ENCODE results near the gene POTEJ.
"Not testable (repeated sequence)": the region's sequence is repeated elsewhere in the genome, so short reads cannot be mapped to it uniquely, and the experiment has no call there.

Gene POTEJ

DNA sequence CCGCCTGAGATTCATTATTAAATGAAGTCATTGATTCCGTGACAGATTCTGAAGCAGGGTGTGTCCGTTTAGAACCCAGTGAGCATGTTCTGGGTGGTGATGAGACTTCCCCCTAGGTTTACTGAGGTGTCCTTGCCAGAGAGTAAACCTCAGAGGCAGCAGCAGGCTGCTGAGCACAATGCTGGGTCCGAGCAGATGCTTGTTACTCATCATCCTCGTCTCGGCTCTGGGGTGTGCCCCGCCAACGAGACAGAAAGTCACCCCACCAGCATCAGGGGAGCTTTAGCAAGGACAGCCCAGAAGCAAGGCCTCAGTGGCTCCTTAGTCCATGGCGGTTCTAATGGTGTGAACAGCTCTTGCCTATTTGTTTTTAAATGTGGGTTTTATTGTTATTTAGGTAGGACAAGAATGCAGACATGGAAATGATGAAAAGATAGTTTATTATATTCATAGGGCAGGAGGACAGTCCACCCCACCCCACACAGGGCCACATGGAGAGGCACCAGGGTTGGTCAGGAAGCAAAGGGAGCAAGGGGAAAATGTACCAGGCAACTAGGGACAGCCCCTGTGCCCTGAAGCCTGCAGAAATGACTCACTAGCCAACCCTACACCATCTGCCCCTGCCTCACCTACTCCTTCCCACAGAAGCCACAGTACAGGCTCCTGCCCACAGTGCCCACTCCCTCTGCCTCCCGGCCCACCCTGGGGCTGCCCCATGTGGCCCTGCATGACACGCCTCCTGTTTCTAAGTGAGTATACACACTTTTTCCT, 22.4 kb upstream of the POTEJ start:
- no CpG with 5 or more reads among the region's 11 CpGs for WGBS, 2 experiments (ENCODE audit: insufficient coverage in 2 of 2)
- H3K4me1 ChIP-seq (ENCODE audit: control insufficient read depth, insufficient read depth, low read length, poor library complexity, severe bottlenecking); H3K36me3 ChIP-seq (ENCODE audit: control insufficient read depth, insufficient read depth, low read length); H3K4me3 ChIP-seq (ENCODE audit: extremely low read depth, insufficient read depth, low read length, poor library complexity, severe bottlenecking); H3K9me3 ChIP-seq (ENCODE audit: control insufficient read depth, low read length); H3K27ac ChIP-seq (ENCODE audit: low read depth, low read length, severe bottlenecking): not testable (repeated sequence)

DNA sequence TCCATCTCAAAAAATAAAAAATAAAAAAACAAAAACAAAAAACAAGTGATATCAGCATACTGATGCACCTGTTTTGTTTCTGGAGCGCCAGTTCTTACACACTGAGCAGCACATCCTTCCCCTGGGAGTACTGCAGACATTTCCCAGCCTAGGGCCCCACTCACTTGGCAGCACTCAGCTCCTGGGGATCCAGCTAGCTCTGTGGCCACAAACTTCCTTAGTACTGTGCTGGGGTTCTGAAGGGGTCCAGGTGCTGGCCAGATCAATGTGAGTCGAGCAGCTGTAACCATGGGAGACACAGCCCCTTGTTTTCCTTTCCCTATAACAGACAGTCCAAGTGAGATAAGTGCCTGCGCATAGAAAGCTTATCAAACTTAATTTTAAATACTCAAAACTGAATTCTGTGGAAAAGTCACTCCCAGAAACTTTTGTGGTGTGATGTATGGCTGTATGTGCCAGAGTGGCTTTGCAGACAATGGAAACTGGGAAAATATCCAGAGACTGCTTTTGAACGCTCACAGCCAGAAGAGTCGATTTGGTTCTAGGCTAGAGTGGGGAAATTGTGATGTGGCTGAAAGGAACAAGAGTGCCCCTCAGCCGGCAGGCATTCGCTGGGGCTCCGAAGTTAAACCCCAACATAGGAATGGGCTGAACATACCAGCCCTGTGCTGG, 20.9 kb upstream of the POTEJ start:
- H3K36me3 ChIP-seq (ENCODE audit: control insufficient read depth, insufficient read depth, low read length); H3K4me1 ChIP-seq (ENCODE audit: control insufficient read depth, insufficient read depth, low read length, poor library complexity, severe bottlenecking); H3K27ac ChIP-seq (ENCODE audit: low read depth, low read length, severe bottlenecking); H3K4me3 ChIP-seq (ENCODE audit: extremely low read depth, insufficient read depth, low read length, poor library complexity, severe bottlenecking); H3K9me3 ChIP-seq (ENCODE audit: control insufficient read depth, low read length): not testable (repeated sequence)
- WGBS, 2 experiments (ENCODE audit: insufficient coverage in 2 of 2) = 77 to 100% methylated on average over 2 of the region's 8 CpGs

DNA sequence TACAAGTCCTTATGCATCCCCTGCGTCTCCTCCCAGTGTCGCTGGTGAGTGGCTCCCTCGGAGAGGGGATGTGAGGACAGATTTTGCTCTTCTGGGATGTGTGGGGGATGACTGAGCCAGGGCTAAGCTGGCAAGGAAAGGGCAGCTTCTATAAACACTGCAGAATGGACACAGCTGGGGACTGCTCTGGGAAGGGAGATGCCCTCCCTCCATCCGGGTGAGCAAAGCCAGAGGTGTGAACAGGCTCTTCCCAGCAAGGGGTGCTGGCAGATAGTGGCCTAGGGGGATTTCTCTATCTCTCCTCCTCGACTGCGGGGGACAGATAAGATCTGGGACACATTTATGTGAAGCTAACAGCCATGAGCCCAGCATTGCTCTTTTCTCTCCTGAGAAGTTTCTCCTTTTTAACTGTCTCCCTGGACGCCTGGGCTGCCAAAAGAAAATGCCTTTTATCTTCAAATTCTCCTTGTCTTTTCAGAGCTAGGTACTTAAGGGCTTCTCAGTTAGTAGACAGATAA, 20.3 kb upstream of the POTEJ start:
- not testable (repeated sequence) for H3K4me3 ChIP-seq (ENCODE audit: extremely low read depth, insufficient read depth, low read length, poor library complexity, severe bottlenecking); H3K9me3 ChIP-seq (ENCODE audit: control insufficient read depth, low read length)
- WGBS, 2 experiments (ENCODE audit: insufficient coverage in 2 of 2) = no CpG with 5 or more reads among the region's 7 CpGs

DNA sequence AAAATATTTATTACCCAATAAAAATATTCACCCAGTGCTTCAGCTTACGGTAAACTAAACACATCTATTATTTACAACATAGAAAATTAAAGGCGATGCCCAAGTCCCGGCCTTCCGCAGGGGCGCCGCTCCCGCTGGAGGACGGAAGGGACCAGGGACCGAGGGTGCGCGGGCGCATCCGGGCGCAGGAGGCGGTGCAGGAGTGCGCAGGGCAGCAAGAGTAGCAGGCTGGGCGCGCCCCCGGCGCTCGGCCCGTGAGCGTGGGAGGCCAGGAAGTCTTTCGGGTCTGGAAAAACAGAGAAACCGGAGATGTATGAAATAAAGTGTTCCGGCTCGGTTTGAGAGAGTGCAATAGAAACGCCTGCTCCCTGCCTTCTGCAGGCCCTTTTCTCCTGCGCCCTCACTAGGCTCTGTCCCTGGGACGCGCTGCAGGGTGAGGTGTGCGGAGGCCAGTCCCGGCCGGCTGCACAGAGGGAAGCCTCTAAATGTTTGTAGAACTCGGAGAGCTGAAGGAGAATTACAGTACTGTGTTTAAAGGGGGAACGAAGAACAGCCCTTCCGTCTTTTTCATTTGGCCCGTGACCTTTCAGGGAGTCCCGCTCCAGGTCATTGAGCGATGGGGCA, 18.3 kb upstream of the POTEJ start:
- not testable (repeated sequence) for H3K9me3 ChIP-seq (ENCODE audit: control insufficient read depth, low read length); H3K4me1 ChIP-seq (ENCODE audit: control insufficient read depth, insufficient read depth, low read length, poor library complexity, severe bottlenecking); H3K36me3 ChIP-seq (ENCODE audit: control insufficient read depth, insufficient read depth, low read length); H3K27ac ChIP-seq (ENCODE audit: low read depth, low read length, severe bottlenecking); H3K4me3 ChIP-seq (ENCODE audit: extremely low read depth, insufficient read depth, low read length, poor library complexity, severe bottlenecking)
- WGBS, 2 experiments (ENCODE audit: insufficient coverage in 2 of 2) = 76 to 78% methylated on average over 6 of the region's 40 CpGs

More for the DNA sequence above, 20.3 kb upstream of the POTEJ start:
- H3K27ac ChIP-seq (ENCODE audit: low read depth, low read length, severe bottlenecking); H3K4me1 ChIP-seq (ENCODE audit: control insufficient read depth, insufficient read depth, low read length, poor library complexity, severe bottlenecking); H3K36me3 ChIP-seq (ENCODE audit: control insufficient read depth, insufficient read depth, low read length): not testable (repeated sequence)

DNA sequence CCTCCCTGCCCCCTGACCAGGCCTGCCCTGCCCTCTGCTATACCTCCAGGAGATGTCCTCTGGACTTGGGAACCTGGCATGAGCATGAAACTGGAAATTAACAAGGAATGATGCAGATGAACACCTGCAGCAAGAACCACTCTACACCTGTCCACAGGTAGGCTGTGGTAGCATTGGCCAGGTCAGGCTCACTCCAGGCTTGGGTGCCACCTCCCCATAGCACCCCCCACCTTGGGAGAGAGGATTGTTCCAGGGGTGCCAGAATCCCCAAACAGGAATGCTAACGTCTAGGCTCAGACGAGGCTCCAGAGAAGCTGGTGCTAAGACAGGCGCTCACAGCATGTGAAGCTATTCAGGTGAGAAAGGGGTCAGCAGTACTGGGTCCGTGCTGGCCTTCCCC, 17.2 kb upstream of the POTEJ start:
- H3K4me3 ChIP-seq (ENCODE audit: extremely low read depth, insufficient read depth, low read length, poor library complexity, severe bottlenecking); H3K27ac ChIP-seq (ENCODE audit: low read depth, low read length, severe bottlenecking); H3K36me3 ChIP-seq (ENCODE audit: control insufficient read depth, insufficient read depth, low read length); H3K4me1 ChIP-seq (ENCODE audit: control insufficient read depth, insufficient read depth, low read length, poor library complexity, severe bottlenecking); H3K9me3 ChIP-seq (ENCODE audit: control insufficient read depth, low read length): not testable (repeated sequence)
- WGBS, 2 experiments (ENCODE audit: insufficient coverage in 2 of 2) = no CpG with 5 or more reads among the region's 4 CpGs

DNA sequence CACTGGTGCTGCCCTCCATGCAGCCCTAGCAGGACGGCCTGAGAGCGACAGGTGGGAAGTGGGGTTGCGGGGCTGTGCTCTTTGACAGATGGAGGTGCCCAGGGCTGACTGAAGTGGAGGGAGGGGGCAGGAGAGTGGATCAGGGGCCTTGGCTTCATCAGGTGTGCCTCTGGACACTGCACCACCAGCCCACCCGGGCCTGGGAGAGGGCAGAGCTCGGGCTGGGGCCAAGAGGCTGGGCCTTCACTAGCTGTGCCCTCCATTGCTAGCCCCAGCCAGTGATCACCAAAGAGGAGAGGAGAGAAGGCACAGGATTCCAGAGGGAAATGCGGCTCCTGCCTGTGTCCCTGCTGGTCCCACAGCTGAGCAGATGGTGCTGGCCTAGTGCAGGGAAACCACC, 14.5 kb upstream of the POTEJ start:
- H3K9me3 ChIP-seq (ENCODE audit: control insufficient read depth, low read length); H3K4me3 ChIP-seq (ENCODE audit: extremely low read depth, insufficient read depth, low read length, poor library complexity, severe bottlenecking); H3K27ac ChIP-seq (ENCODE audit: low read depth, low read length, severe bottlenecking); H3K4me1 ChIP-seq (ENCODE audit: control insufficient read depth, insufficient read depth, low read length, poor library complexity, severe bottlenecking); H3K36me3 ChIP-seq (ENCODE audit: control insufficient read depth, insufficient read depth, low read length): not testable (repeated sequence)
- WGBS, 2 experiments (ENCODE audit: insufficient coverage in 2 of 2) = 100% methylated on average over 1 of the region's 6 CpGs; no CpG with 5 or more reads in 1 of the 2 experiments

DNA sequence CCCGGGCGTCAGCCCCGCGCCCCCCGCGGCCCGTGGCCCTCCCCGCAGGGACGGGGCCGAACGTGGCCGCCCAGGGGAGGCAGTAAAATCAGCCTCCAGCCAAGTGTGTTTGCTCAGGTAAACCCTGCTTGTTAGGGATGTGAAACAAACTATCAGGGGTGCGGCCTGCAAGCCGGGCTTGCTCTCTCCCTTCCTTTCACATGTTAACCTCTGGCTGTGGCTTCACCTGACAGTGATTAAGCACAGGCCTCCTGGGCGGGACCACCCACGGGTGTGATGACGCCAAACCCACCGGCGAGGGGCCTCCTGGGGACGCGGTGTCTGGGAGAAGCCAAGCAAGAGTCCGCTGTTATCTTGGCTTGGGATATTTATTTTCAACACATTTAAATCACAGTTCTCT, 13.2 kb upstream of the POTEJ start:
- H3K36me3 ChIP-seq (ENCODE audit: control insufficient read depth, insufficient read depth, low read length); H3K4me1 ChIP-seq (ENCODE audit: control insufficient read depth, insufficient read depth, low read length, poor library complexity, severe bottlenecking); H3K9me3 ChIP-seq (ENCODE audit: control insufficient read depth, low read length); H3K4me3 ChIP-seq (ENCODE audit: extremely low read depth, insufficient read depth, low read length, poor library complexity, severe bottlenecking); H3K27ac ChIP-seq (ENCODE audit: low read depth, low read length, severe bottlenecking): not testable (repeated sequence)
- no CpG with 5 or more reads among the region's 22 CpGs for WGBS, 2 experiments (ENCODE audit: insufficient coverage in 2 of 2)

DNA sequence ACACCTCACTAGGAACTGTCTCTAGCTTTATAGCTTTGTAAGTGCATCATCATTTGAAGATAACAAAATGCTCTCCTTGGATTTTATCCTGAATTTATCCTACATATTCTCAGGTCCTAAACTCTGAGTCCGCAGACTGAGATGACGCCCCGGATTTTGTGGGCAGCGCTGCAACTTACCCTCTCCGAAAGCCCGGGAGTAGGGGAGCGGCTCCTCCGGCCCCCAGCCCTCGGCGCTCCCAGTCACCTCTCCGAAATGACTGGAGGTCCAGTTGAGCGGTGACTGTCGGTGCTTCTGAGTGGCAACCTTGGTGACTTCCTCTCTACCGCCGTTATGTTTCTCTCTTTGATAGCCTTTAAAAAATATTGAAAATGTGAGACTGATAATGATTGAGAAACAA, 12.8 kb upstream of the POTEJ start:
- not testable (repeated sequence) for H3K9me3 ChIP-seq (ENCODE audit: control insufficient read depth, low read length); H3K27ac ChIP-seq (ENCODE audit: low read depth, low read length, severe bottlenecking); H3K36me3 ChIP-seq (ENCODE audit: control insufficient read depth, insufficient read depth, low read length); H3K4me3 ChIP-seq (ENCODE audit: extremely low read depth, insufficient read depth, low read length, poor library complexity, severe bottlenecking); H3K4me1 ChIP-seq (ENCODE audit: control insufficient read depth, insufficient read depth, low read length, poor library complexity, severe bottlenecking)
- WGBS, 2 experiments (ENCODE audit: insufficient coverage in 2 of 2) = 28 to 66% methylated on average over 4 to 7 of the region's 15 CpGs

DNA sequence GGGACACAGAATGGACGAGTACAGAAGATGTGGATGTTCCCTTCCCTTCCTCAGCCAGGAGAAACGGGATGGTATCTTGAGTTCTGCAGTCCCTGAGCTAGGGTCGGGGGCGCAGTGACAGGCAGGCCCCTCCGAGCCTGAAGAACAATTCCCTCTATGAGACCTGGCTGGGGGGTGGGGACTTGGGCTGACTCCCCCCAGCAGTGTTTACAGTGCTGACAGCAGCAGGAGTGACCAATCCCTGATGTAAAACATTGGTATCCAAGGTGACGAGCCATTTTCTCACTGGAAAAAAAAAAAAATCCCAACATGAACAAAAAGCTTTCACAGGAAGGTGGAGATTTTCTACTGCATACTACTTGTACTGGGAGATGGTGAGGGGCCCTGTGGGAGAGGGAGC, 11.8 kb upstream of the POTEJ start, which contains the start of gene CFC1:
Gene CFC1 (minus strand): TSS at position 183 of the 400 bp plus-strand sequence. CDS start 288 bp downstream, outside the sequence.
- H3K4me1 ChIP-seq (ENCODE audit: control insufficient read depth, insufficient read depth, low read length, poor library complexity, severe bottlenecking); H3K36me3 ChIP-seq (ENCODE audit: control insufficient read depth, insufficient read depth, low read length); H3K4me3 ChIP-seq (ENCODE audit: extremely low read depth, insufficient read depth, low read length, poor library complexity, severe bottlenecking); H3K9me3 ChIP-seq (ENCODE audit: control insufficient read depth, low read length); H3K27ac ChIP-seq (ENCODE audit: low read depth, low read length, severe bottlenecking): not testable (repeated sequence)
- WGBS, 2 experiments (ENCODE audit: insufficient coverage in 2 of 2) = no CpG with 5 or more reads among the region's 6 CpGs

DNA sequence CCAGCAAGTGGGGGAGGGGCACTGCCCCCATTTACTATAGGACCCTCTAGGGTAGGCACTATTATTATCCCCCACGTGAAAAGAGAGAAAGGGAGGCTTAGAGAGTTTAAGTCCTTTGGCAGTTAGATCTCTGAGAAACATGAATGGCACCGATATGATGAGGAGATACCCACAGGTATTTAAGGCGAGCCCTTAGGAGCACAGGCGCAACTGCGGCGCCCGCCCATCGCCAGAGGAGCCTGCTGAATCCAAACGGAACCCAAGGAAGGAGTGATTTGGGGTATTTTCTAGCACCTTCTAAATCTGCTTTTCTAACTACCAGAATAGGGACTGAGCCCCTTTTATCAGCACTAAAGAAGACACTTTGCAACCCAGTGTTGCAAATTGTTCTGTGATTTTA, 11.3 kb upstream of the POTEJ start:
- H3K4me1 ChIP-seq (ENCODE audit: control insufficient read depth, insufficient read depth, low read length, poor library complexity, severe bottlenecking); H3K36me3 ChIP-seq (ENCODE audit: control insufficient read depth, insufficient read depth, low read length); H3K27ac ChIP-seq (ENCODE audit: low read depth, low read length, severe bottlenecking); H3K9me3 ChIP-seq (ENCODE audit: control insufficient read depth, low read length); H3K4me3 ChIP-seq (ENCODE audit: extremely low read depth, insufficient read depth, low read length, poor library complexity, severe bottlenecking): not testable (repeated sequence)
- WGBS, 2 experiments (ENCODE audit: insufficient coverage in 2 of 2) = 100% methylated on average over 1 of the region's 9 CpGs; no CpG with 5 or more reads in 1 of the 2 experiments

Data from mesodermal cell (in vitro differentiated cells).